Neural cell (in vitro differentiated cells): ENCODE measurements around the gene CCT5. TPM values are rescaled to one million over a fixed set of nuclear protein-coding genes. Genes with fewer than 3 reads are reported as not detected.

Experiments used
- H2AFZ ChIP-seq: fragments of 200-600, 300-800 bp; sonication (generic), shearing (Covaris generic); 2 replicates; pipeline ENCODE4 v1.6.0; 2014; ENCODE audit warnings: low read depth, mild to moderate bottlenecking, antibody characterized with exemption, low read length, moderate library complexity
- H3F3A ChIP-seq: fragments of 200-600 bp; shearing (Covaris generic); 2 replicates; pipeline ENCODE4 v1.6.1; 2016; ENCODE audit warnings: mild to moderate bottlenecking, moderate library complexity, mixed read lengths, antibody characterized with exemption, low read length; ENCODE audit not compliant: insufficient read depth, poor library complexity, severe bottlenecking
- H3K27ac ChIP-seq: fragments of 200-600, 300-800 bp; sonication (generic), shearing (Covaris generic); 2 replicates; pipeline ENCODE4 v1.5.1; 2014; ENCODE audit warnings: mild to moderate bottlenecking, low read length, moderate library complexity
- H3K27me3 ChIP-seq: fragments of 300-800, 200-600 bp; sonication (generic), shearing (Covaris generic); 2 replicates; pipeline ENCODE4 v1.6.0; 2014; ENCODE audit warnings: mild to moderate bottlenecking, low read depth, low read length, moderate library complexity; ENCODE audit not compliant: insufficient read depth
- H3K36me3 ChIP-seq: fragments of 300-800, 200-600 bp; sonication (generic), shearing (Covaris generic); 2 replicates; pipeline ENCODE4 v1.5.1; 2014; ENCODE audit warnings: mild to moderate bottlenecking, antibody characterized with exemption, low read length, moderate library complexity; ENCODE audit not compliant: insufficient read depth
- H3K4me2 ChIP-seq: fragments of 300-800, 200-600 bp; sonication (generic), shearing (Covaris generic); 2 replicates; pipeline ENCODE4 v1.6.0; 2014; ENCODE audit warnings: mild to moderate bottlenecking, low read length
- H3K4me3 ChIP-seq: fragments of 300-800, 200-600 bp; sonication (generic), shearing (Covaris generic); 2 replicates; pipeline ENCODE4 v1.5.1; 2014; ENCODE audit warnings: mild to moderate bottlenecking, low read length, moderate library complexity
- H3K79me2 ChIP-seq: fragments of 200-600 bp; shearing (Covaris generic); replicated peaks from 2 replicates; pipeline ENCODE4 v1.6.0; 2014; ENCODE audit warnings: mild to moderate bottlenecking, low read length, moderate library complexity; ENCODE audit not compliant: insufficient read depth
- H3K9ac ChIP-seq: fragments of 300-800, 200-600 bp; sonication (generic), shearing (Covaris generic); 2 replicates; pipeline ENCODE4 v1.6.1; 2016; ENCODE audit warnings: mild to moderate bottlenecking, low read length, mixed read lengths
- H3K9me2 ChIP-seq: fragments of 200-600 bp; shearing (Covaris generic); 2 replicates; pipeline ENCODE4 v1.6.1; 2016; ENCODE audit warnings: mild to moderate bottlenecking, low read length, mixed read lengths; ENCODE audit not compliant: insufficient read depth
- H3K9me3 ChIP-seq: fragments of 200-600, 300-800 bp; sonication (generic), shearing (Covaris generic); 2 replicates; pipeline ENCODE4 v1.6.1; 2016; ENCODE audit warnings: mild to moderate bottlenecking, mixed run types, low read length, moderate library complexity, mixed read lengths
- H4K20me1 ChIP-seq: fragments of 200-600 bp; shearing (Covaris generic); 2 replicates; pipeline ENCODE4 v1.6.1; 2016; ENCODE audit warnings: mild to moderate bottlenecking, mixed run types; ENCODE audit not compliant: insufficient read depth
- CTCF ChIP-seq: fragments of 450-650 bp; IDR thresholded peaks from 2 replicates; pipeline ENCODE4 v1.5.1; 2014; ENCODE audit warnings: antibody characterized with exemption, mild to moderate bottlenecking, moderate library complexity; ENCODE audit not compliant: poor library complexity, severe bottlenecking
- EP300 ChIP-seq: fragments of 450-650 bp; conservative IDR thresholded peaks from 2 replicates; pipeline ENCODE4 v1.6.1; 2014; ENCODE audit warnings: antibody characterized with exemption, mild to moderate bottlenecking, moderate library complexity; ENCODE audit not compliant: poor library complexity, severe bottlenecking
- EZH2 ChIP-seq: fragments of 200-600, 300-800 bp; shearing (Covaris generic), sonication (generic); IDR thresholded peaks from 2 replicates; pipeline ENCODE4 v1.6.1; 2014; ENCODE audit warnings: antibody characterized with exemption, low read length, borderline replicate concordance, mild to moderate bottlenecking; ENCODE audit not compliant: insufficient read depth, poor library complexity, severe bottlenecking
- MXI1 ChIP-seq: fragments of 450-650 bp; conservative IDR thresholded peaks from 2 replicates; pipeline ENCODE4 v1.6.1; 2014; ENCODE audit warnings: antibody characterized with exemption, mild to moderate bottlenecking; ENCODE audit not compliant: poor library complexity, severe bottlenecking
- POLR2AphosphoS5 ChIP-seq: IDR thresholded peaks from 2 replicates; pipeline ENCODE4 v1.6.1; 2012
- RAD21 ChIP-seq: fragments of 450-650 bp; conservative IDR thresholded peaks from 2 replicates; pipeline ENCODE4 v1.6.1; 2014; ENCODE audit warnings: antibody characterized with exemption, mild to moderate bottlenecking, moderate library complexity
- SMC3 ChIP-seq: fragments of 450-650 bp; conservative IDR thresholded peaks from 2 replicates; pipeline ENCODE4 v1.6.1; 2014; ENCODE audit warnings: antibody characterized with exemption, mild to moderate bottlenecking, moderate library complexity; ENCODE audit not compliant: poor library complexity
- TAF1 ChIP-seq: IDR thresholded peaks from 2 replicates; pipeline ENCODE4 v1.6.1; 2012; ENCODE audit warnings: low read depth
- polyA minus RNA-seq: library from RNA; depleted of rRNA, polyadenylated mRNA; stranded (reverse); fragments of >200 nt; gene quantifications from 2 replicates; pipeline ENCODE4 v1.2.3, GENCODE V29; 2014
- polyA plus RNA-seq: library from polyadenylated mRNA; depleted of rRNA; stranded (reverse); fragments of >200 nt; gene quantifications from 2 replicates; pipeline ENCODE4 v1.2.3, GENCODE V29; 2014
- TF ChIP-seq, protein P1 (sequence below): IDR thresholded peaks from 2 replicates; pipeline ENCODE4 v1.6.1; 2012; ENCODE audit warnings: borderline replicate concordance

Gene CCT5
- polyA plus RNA-seq (389 and 455 TPM in 2 replicates), polyA minus RNA-seq (310 and 355 TPM in 2 replicates)

DNA sequence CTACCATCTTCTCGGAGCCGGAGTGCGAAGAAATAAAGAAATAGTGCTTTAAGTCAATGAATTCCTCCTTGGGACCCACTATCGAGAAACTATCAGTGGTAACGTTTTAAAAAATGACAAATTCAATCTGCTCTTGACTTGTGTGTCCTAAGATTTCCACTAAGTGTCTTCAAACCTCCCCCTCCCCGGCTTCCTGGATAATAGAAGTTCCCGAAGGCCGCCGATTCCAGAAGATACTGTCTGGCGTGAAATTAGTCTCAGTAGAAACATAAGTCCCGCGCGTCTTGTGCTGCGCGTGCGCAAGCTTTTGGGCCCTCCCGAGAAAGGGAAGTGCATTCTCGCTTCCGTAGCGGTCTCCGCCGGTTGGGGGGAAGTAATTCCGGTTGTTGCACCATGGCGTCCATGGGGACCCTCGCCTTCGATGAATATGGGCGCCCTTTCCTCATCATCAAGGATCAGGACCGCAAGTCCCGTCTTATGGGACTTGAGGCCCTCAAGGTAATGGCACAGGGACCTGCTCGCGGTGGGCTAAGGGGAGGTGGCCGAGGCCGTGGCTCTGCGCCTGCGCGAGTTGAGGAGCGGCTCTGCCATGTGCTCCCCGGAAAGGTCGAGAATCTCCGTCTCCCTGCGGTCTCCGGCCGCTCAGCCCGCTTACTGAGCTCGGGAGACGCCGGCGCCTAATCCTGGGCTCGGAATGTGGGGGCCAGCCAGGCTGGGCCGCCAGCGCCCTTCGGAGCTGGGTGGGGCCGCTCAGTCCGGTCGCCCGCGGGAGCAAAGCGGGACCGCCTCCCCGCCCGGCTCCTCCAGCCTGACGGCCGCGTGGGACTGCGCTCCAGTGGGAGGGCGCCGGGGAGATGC is at the start of gene CCT5:
CCT5 (plus strand) TSS at position 333 of the 858 bp plus-strand sequence; CDS start at position 394, 61 bp downstream.
- H3K79me2 ChIP-seq = peaks cover 48% of the 10 kb centered on the region
- no peaks in the 10 kb centered on the region for H3K27me3 ChIP-seq
- TF ChIP-seq EZH2 (no peak), MXI1 (peak; percentile 99), SMC3 (peak; percentile 62), EP300 (peak; percentile 20), RAD21 (peak; percentile 57), CTCF (peak; percentile 20), TAF1 (peak; percentile 63), POLR2AphosphoS5 (peak; percentile 78)
- TF ChIP-seq, protein P1, sequence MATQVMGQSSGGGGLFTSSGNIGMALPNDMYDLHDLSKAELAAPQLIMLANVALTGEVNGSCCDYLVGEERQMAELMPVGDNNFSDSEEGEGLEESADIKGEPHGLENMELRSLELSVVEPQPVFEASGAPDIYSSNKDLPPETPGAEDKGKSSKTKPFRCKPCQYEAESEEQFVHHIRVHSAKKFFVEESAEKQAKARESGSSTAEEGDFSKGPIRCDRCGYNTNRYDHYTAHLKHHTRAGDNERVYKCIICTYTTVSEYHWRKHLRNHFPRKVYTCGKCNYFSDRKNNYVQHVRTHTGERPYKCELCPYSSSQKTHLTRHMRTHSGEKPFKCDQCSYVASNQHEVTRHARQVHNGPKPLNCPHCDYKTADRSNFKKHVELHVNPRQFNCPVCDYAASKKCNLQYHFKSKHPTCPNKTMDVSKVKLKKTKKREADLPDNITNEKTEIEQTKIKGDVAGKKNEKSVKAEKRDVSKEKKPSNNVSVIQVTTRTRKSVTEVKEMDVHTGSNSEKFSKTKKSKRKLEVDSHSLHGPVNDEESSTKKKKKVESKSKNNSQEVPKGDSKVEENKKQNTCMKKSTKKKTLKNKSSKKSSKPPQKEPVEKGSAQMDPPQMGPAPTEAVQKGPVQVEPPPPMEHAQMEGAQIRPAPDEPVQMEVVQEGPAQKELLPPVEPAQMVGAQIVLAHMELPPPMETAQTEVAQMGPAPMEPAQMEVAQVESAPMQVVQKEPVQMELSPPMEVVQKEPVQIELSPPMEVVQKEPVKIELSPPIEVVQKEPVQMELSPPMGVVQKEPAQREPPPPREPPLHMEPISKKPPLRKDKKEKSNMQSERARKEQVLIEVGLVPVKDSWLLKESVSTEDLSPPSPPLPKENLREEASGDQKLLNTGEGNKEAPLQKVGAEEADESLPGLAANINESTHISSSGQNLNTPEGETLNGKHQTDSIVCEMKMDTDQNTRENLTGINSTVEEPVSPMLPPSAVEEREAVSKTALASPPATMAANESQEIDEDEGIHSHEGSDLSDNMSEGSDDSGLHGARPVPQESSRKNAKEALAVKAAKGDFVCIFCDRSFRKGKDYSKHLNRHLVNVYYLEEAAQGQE = peak; percentile 3
- H3K4me2 ChIP-seq = peak within 1 kb of the TSS; percentile 84
- H3K9me2 ChIP-seq = no peaks in the 10 kb centered on the region
- H3K27ac ChIP-seq = peak within 1 kb of the TSS; percentile 89
- peak within 1 kb of the TSS; percentile 91 for H3K9ac ChIP-seq
- peak within 1 kb of the TSS; percentile 89 for H2AFZ ChIP-seq
- peak within 1 kb of the TSS; percentile 95 for H3K4me3 ChIP-seq
- H3F3A ChIP-seq = no peaks in the 10 kb centered on the region
- no peaks in the 10 kb centered on the region for H4K20me1 ChIP-seq
- no peaks in the 10 kb centered on the region for H3K36me3 ChIP-seq
- no peaks in the 10 kb centered on the region for H3K9me3 ChIP-seq

- H4K20me1 ChIP-seq = no peaks in the 10 kb centered on the region
- no peak overlapping the region for H3K4me2 ChIP-seq
- H3F3A ChIP-seq = no peaks in the 10 kb centered on the region
- no peaks in the 10 kb centered on the region for H3K9me2 ChIP-seq
- H3K27me3 ChIP-seq = no peaks in the 10 kb centered on the region
- no peak overlapping the region for H2AFZ ChIP-seq
- no peak for TF ChIP-seq CTCF
- TF ChIP-seq RAD21 = no peak
- no peak overlapping the region for H3K27ac ChIP-seq
- H3K79me2 ChIP-seq = no peaks in the 10 kb centered on the region
- no peaks in the 10 kb centered on the region for H3K9me3 ChIP-seq
- H3K4me3 ChIP-seq = no peak overlapping the region
- H3K9ac ChIP-seq = no peak overlapping the region
- H3K36me3 ChIP-seq = no peaks in the 10 kb centered on the region
Observed at GRCh38 chr5:10201223-10201868, 48.7 kb upstream of the CCT5 start.
